22Rv1 (cell line): ENCODE results near the gene SEZ6.

ENCODE experiments used
- CTCF ChIP-seq: fragments of 450-650 bp; IDR thresholded peaks from 2 replicates; pipeline ENCODE4 v1.5.1; 2017; ENCODE audit warnings: mild to moderate bottlenecking
- ZFX ChIP-seq: fragments of 450-650 bp; IDR thresholded peaks from 2 replicates; pipeline ENCODE4 v1.6.1; 2017; ENCODE audit warnings: antibody characterized with exemption, borderline replicate concordance

GRCh38 chr17:29054835-29055234 is 49.0 kb upstream of the SEZ6 start:
- no peak for TF ChIP-seq ZFX
- no peak for TF ChIP-seq CTCF
